IMR-90 (cell line): ENCODE data around the gene ZNF836. TPM values are rescaled to one million over a fixed set of nuclear protein-coding genes. Genes with fewer than 3 reads are reported as not detected.

Experiments
- ATAC-seq: fragments of 200-7000 bp; cut with Tn5 transposase; 2 replicates; pipeline ENCODE4 v1.9.1; 2020; ENCODE audit warnings: low read depth, mild to moderate bottlenecking, moderate library complexity
- BruUV-seq: library from RNA; stranded (reverse); fragments of 400-500 nt; replicated peaks from 2 replicates; lab custom pipeline; 2021; lab: Mats Ljungman, UMichigan
- CTCF ChIA-PET: fragments of 300-600 bp; formaldehyde crosslinking; extraction: SDS; loops from one replicate; lab custom pipeline; 2021; ENCODE audit warnings: antibody characterized with exemption; lab: Yijun Ruan, JAX
- POLR2A ChIA-PET: fragments of 300-600 bp; sonication (Branson Sonifier 250); formaldehyde crosslinking; loops from one replicate; lab custom pipeline; 2022; ENCODE audit warnings: antibody characterized with exemption; ENCODE audit not compliant: unreplicated experiment; lab: Charles Lee
- DNase-seq: peaks from one replicate; pipeline ENCODE4 v3.0.0; 2013
- H2AFZ ChIP-seq: replicated peaks from 2 replicates; pipeline ENCODE3; 2013; ENCODE audit warnings: low read length, mild to moderate bottlenecking; ENCODE audit not compliant: poor library complexity
- H2AK5ac ChIP-seq: 2 replicates; pipeline ENCODE4 v1.6.1; 2013; ENCODE audit warnings: low read depth, low read length, inconsistent platforms
- H2AK9ac ChIP-seq: replicated peaks from 2 replicates; pipeline ENCODE3; 2013; ENCODE audit warnings: mild to moderate bottlenecking, low read depth, low read length, moderate library complexity; ENCODE audit not compliant: poor library complexity
- H2BK120ac ChIP-seq: 2 replicates; pipeline ENCODE4 v1.6.1; 2013; ENCODE audit warnings: low read depth, low read length, inconsistent platforms
- H2BK15ac ChIP-seq: 3 replicates; pipeline ENCODE4 v1.6.1; 2013; ENCODE audit warnings: low read depth, low read length, inconsistent platforms
- H2BK20ac ChIP-seq: 2 replicates; pipeline ENCODE4 v1.6.1; 2013; ENCODE audit warnings: low read depth, mild to moderate bottlenecking, inconsistent platforms, low read length, moderate library complexity
- H2BK5ac ChIP-seq: 2 replicates; pipeline ENCODE4 v1.6.1; 2013; ENCODE audit warnings: mild to moderate bottlenecking, low read depth, low read length, inconsistent platforms; ENCODE audit not compliant: poor library complexity, severe bottlenecking
- H3K14ac ChIP-seq: replicated peaks from 2 replicates; pipeline ENCODE4 v1.6.1; 2013; ENCODE audit warnings: low read depth, low read length, inconsistent platforms
- H3K18ac ChIP-seq: 2 replicates; pipeline ENCODE4 v1.6.1; 2013; ENCODE audit warnings: low read depth, low read length, control low read depth
- H3K23ac ChIP-seq: 2 replicates; pipeline ENCODE4 v1.6.1; 2013; ENCODE audit warnings: low read depth, low read length, inconsistent platforms
- H3K27ac ChIP-seq: 2 replicates; pipeline ENCODE4 v1.5.1; 2013; ENCODE audit warnings: mild to moderate bottlenecking, control low read depth, low read length; ENCODE audit not compliant: insufficient read depth
- H3K27me3 ChIP-seq: 2 replicates; pipeline ENCODE4 v1.6.1; 2013; ENCODE audit warnings: low read length; ENCODE audit not compliant: control insufficient read depth, insufficient read depth
- H3K36me3 ChIP-seq: 2 replicates; pipeline ENCODE4 v1.6.1; 2013; ENCODE audit warnings: low read length, mixed read lengths; ENCODE audit not compliant: control insufficient read depth, insufficient read depth
- H3K4ac ChIP-seq: 2 replicates; pipeline ENCODE4 v1.6.1; 2013; ENCODE audit warnings: low read depth, low read length, inconsistent platforms
- H3K4me1 ChIP-seq: 2 replicates; pipeline ENCODE4 v1.6.1; 2013; ENCODE audit warnings: low read length, mixed read lengths; ENCODE audit not compliant: control insufficient read depth, insufficient read depth
- H3K4me2 ChIP-seq: 2 replicates; pipeline ENCODE4 v1.6.1; 2013; ENCODE audit warnings: low read depth, mild to moderate bottlenecking, control low read depth, low read length, moderate library complexity
- H3K4me3 ChIP-seq: 2 replicates; pipeline ENCODE4 v1.5.1; 2013; ENCODE audit warnings: low read depth, mild to moderate bottlenecking, control low read depth, low read length, moderate library complexity; ENCODE audit not compliant: insufficient read depth
- H3K56ac ChIP-seq: 2 replicates; pipeline ENCODE4 v1.6.1; 2013; ENCODE audit warnings: low read length, inconsistent platforms; ENCODE audit not compliant: insufficient read depth; ENCODE audit errors: extremely low read depth
- H3K79me1 ChIP-seq, 2 experiments: 2 replicates each; pipeline ENCODE4 v1.6.1; 2013; ENCODE audit warnings: low read length in 2 of 2, inconsistent platforms in 1 of 2, low read depth in 1 of 2
- H3K9ac ChIP-seq: 2 replicates; pipeline ENCODE4 v1.6.1; 2013; ENCODE audit warnings: low read depth, low read length, control low read depth
- H3K9me1 ChIP-seq: 2 replicates; pipeline ENCODE4 v1.6.1; 2013; ENCODE audit warnings: low read length, inconsistent platforms; ENCODE audit not compliant: insufficient read depth
- H3K9me3 ChIP-seq: 2 replicates; pipeline ENCODE4 v1.6.1; 2013; ENCODE audit warnings: low read length; ENCODE audit not compliant: control insufficient read depth, insufficient read depth
- H4K20me1 ChIP-seq: 2 replicates; pipeline ENCODE4 v1.6.1; 2013; ENCODE audit warnings: low read length, inconsistent platforms; ENCODE audit not compliant: insufficient read depth
- H4K5ac ChIP-seq: 2 replicates; pipeline ENCODE4 v1.6.1; 2013; ENCODE audit warnings: mild to moderate bottlenecking, low read depth, low read length, control low read depth
- H4K8ac ChIP-seq, 2 experiments: 2 replicates each; pipeline ENCODE4 v1.6.1; 2013; ENCODE audit warnings: low read depth in 2 of 2, low read length in 2 of 2, control low read depth in 1 of 2, inconsistent platforms in 1 of 2
- H4K91ac ChIP-seq: 2 replicates; pipeline ENCODE4 v1.6.1; 2013; ENCODE audit warnings: low read depth, low read length, inconsistent platforms; ENCODE audit not compliant: insufficient read depth
- CTCF ChIP-seq: conservative IDR thresholded peaks from 2 replicates; pipeline ENCODE4 v1.5.1; 2012; ENCODE audit warnings: mild to moderate bottlenecking, low read depth, low read length, improper control_type of control experiment
- MAFK ChIP-seq: IDR thresholded peaks from 2 replicates; pipeline ENCODE4 v1.6.1; 2012; ENCODE audit warnings: low read depth, low read length, improper control_type of control experiment
- NFE2L2 ChIP-seq: fragments of 150-350 bp; IDR thresholded peaks from 2 replicates; pipeline ENCODE4 v1.6.1; 2016; ENCODE audit warnings: low read depth, mild to moderate bottlenecking, low read length
- USF2 ChIP-seq: fragments of 150-350 bp; IDR thresholded peaks from 2 replicates; pipeline ENCODE4 v1.6.1; 2017; ENCODE audit warnings: mild to moderate bottlenecking, antibody characterized with exemption, low read length, low read depth
- WGBS, 2 experiments: methylation state at CpG; one replicate each; pipeline versions ENCODE4 v1.1.5 to v1.1.7; 2013; ENCODE audit warnings: missing lambda C conversion rate in 2 of 2; ENCODE audit not compliant: insufficient read length in 1 of 2; ENCODE audit errors: extremely low coverage in 2 of 2; 5-methylcytosine and 5-hydroxymethylcytosine counted together
- dilution Hi-C: fragments of 300-500 bp; cut with HindIII; formaldehyde crosslinking; loops from one replicate; pipeline ENCODE4 v1.14.3; 2018; ENCODE audit warnings: low sequenced_read_pairs; ENCODE audit not compliant: unreplicated experiment
- in situ Hi-C: fragments of 300-500 bp; cut with MboI; formaldehyde crosslinking; loops from 3 replicates; pipeline ENCODE4 v1.14.3; 2019; ENCODE audit warnings: low sequenced_read_pairs, inconsistent platforms, mixed read lengths
- intact Hi-C: fragments of 100-400 bp; cut with micrococcal nuclease; formaldehyde crosslinking; loops from 2 replicates; pipeline ENCODE4 v1.10.0; 2022
- polyA plus RNA-seq, 3 experiments: library from polyadenylated mRNA; depleted of rRNA; stranded (reverse); fragments of >200 nt; gene quantifications; 2 replicates each; pipeline ENCODE4 v1.2.3, GENCODE V29; 2012; ENCODE audit warnings: low replicate concordance in 1 of 3
- total RNA-seq: library from RNA; depleted of rRNA; stranded (reverse); fragments of >200 nt; gene quantifications from 2 replicates; pipeline ENCODE4 v1.2.3, GENCODE V29; 2012

Gene ZNF836
- total and polyA plus RNA-seq, 2 of the 4 experiments (the other 2 are of a cell fraction): 1.1 to 4.1 TPM

- no peak for DNase-seq
- dilution Hi-C loops: no loop called here
- 100% methylated on average over 1 of the region's 5 CpGs; no CpG with 5 or more reads in 1 of the 2 experiments for WGBS, 2 experiments
Measured at GRCh38 chr19:52217576-52217975, 46.2 kb upstream of the ZNF836 start.

More at GRCh38 chr19:52217576-52217975, 46.2 kb upstream of the ZNF836 start:
- Histone ChIP-seq H2AFZ (no peak overlapping the region), H4K20me1 (peaks cover 7% of the 10 kb centered on the region), H3K9me1 (peaks cover 15% of the 10 kb centered on the region; the same call in 1 of the 2 replicates), H2AK5ac (no peak overlapping the region), H4K91ac (no peak overlapping the region), H4K5ac (no peak overlapping the region), H2AK9ac (no peak overlapping the region), H3K27ac (no peak overlapping the region), H3K23ac (no peak overlapping the region), H3K9ac (no peak overlapping the region), H4K8ac (no peak overlapping the region), H3K4me2 (no peak overlapping the region), H3K56ac (no peak overlapping the region), H3K4me1 (no peaks in the 10 kb centered on the region), H2BK5ac (no peak overlapping the region), H3K18ac (no peak overlapping the region), H2BK15ac (no peak overlapping the region), H3K14ac (no peak overlapping the region), H2BK120ac (no peak overlapping the region), H3K36me3 (peaks cover 88% of the 10 kb centered on the region), H3K79me1 (peaks cover 22 to 53% of the 10 kb centered on the region in 2 experiments), H3K4ac (no peak overlapping the region), H2BK20ac (no peak overlapping the region), H3K4me3 (no peak overlapping the region), H3K27me3 (no peaks in the 10 kb centered on the region), H3K9me3 (no peaks in the 10 kb centered on the region)
- in situ Hi-C loops: no loop called here
- no peak for ATAC-seq
- intact Hi-C loops: no loop called here
- BruUV-seq: no TSS peak
- CTCF ChIA-PET: no interaction called here
- no peak for TF ChIP-seq USF2
- no peak for TF ChIP-seq NFE2L2
- TF ChIP-seq MAFK: no peak
- no peak for TF ChIP-seq CTCF
- POLR2A ChIA-PET: no interaction called here
